ENCODE results near the gene FGF21.

GRCh38 chr19:48802623-48803022 lies 47.3 kb downstream of the FGF21 start:
- TF ChIP-seq ZNF121 (tag by site-specific recombination; IDR thresholded peaks at IDR 0.05), result no peak
- TF ChIP-seq ZBTB8A (tag by site-specific recombination; IDR thresholded peaks at IDR 0.05), result no peak
- no peak for TF ChIP-seq ZSCAN30 (tag by site-specific recombination; IDR thresholded peaks at IDR 0.05)
- no peak for TF ChIP-seq KLF9 (tag by site-specific recombination; IDR thresholded peaks at IDR 0.05; ENCODE audit: low read depth)
- no peak for TF ChIP-seq MEIS1 (CRISPR knock-in tag; IDR thresholded peaks at IDR 0.05; ENCODE audit: borderline replicate concordance)
- no peak for TF ChIP-seq ZNF660 (tag by site-specific recombination; IDR thresholded peaks at IDR 0.05)
- no peak for TF ChIP-seq CTCF (tag by site-specific recombination; IDR thresholded peaks at IDR 0.05)
- TF ChIP-seq ZNF610 (tag by site-specific recombination; IDR thresholded peaks at IDR 0.05; ENCODE audit: borderline replicate concordance), result no peak
- no peak for TF ChIP-seq ZNF704 (tag by site-specific recombination; IDR thresholded peaks at IDR 0.05)
- TF ChIP-seq ZNF473 (tag by site-specific recombination; IDR thresholded peaks at IDR 0.05), result no peak
- no peak for TF ChIP-seq ZNF274 (IDR thresholded peaks at IDR 0.05; ENCODE audit: low read length)
- TF ChIP-seq ZNF274 (tag by site-specific recombination; IDR thresholded peaks at IDR 0.05; ENCODE audit: borderline replicate concordance), result no peak
